Skeletal muscle satellite cell (primary cell): ENCODE measurements around the gene RSU1. TPM values are rescaled to one million over a fixed set of nuclear protein-coding genes. Genes with fewer than 3 reads are reported as not detected.

Source experiments
- H3K27me3 ChIP-seq: 2 replicates; pipeline ENCODE4 v1.7.0; 2013; ENCODE audit warnings: low read length; ENCODE audit not compliant: control insufficient read depth, insufficient read depth
- H3K36me3 ChIP-seq: 2 replicates; pipeline ENCODE4 v1.7.0; 2013; ENCODE audit warnings: mild to moderate bottlenecking, control low read depth, low read length; ENCODE audit not compliant: insufficient read depth
- H3K4me1 ChIP-seq: 2 replicates; pipeline ENCODE4 v1.7.0; 2013; ENCODE audit warnings: low read length; ENCODE audit not compliant: control insufficient read depth, insufficient read depth
- H3K4me2 ChIP-seq: 2 replicates; pipeline ENCODE4 v1.7.0; 2013; ENCODE audit warnings: mild to moderate bottlenecking, low read length
- H3K4me3 ChIP-seq: 2 replicates; pipeline ENCODE4 v1.7.0; 2013; ENCODE audit warnings: low read length
- H3K9ac ChIP-seq: 2 replicates; pipeline ENCODE4 v1.7.0; 2013; ENCODE audit warnings: mild to moderate bottlenecking, low read depth, low read length, moderate library complexity
- H3K9me3 ChIP-seq: replicated peaks from 2 replicates; pipeline ENCODE4 v1.7.0; 2013; ENCODE audit warnings: mild to moderate bottlenecking, control low read depth, low read length
- small RNA-seq: library from RNA; depleted of rRNA; stranded (forward); fragments of <200 nt; gene quantifications from one replicate; pipeline ENCODE3, GENCODE V24; 2012

RSU1 gene

GRCh38 chr10:16544591-16544990, 272.6 kb downstream of the RSU1 start:
- H3K9me3 ChIP-seq = no peaks in the 10 kb centered on the region
- H3K4me1 ChIP-seq = no peaks in the 10 kb centered on the region
- no peak overlapping the region for H3K4me3 ChIP-seq
- no peak overlapping the region for H3K4me2 ChIP-seq
- H3K27me3 ChIP-seq = peaks cover 4% of the 10 kb centered on the region
- no peak overlapping the region for H3K9ac ChIP-seq
- no peaks in the 10 kb centered on the region for H3K36me3 ChIP-seq

- Histone ChIP-seq H3K9ac (no peak overlapping the region), H3K4me1 (no peaks in the 10 kb centered on the region), H3K36me3 (no peaks in the 10 kb centered on the region), H3K27me3 (peaks cover 4% of the 10 kb centered on the region), H3K4me3 (no peak overlapping the region), H3K9me3 (no peaks in the 10 kb centered on the region), H3K4me2 (no peak overlapping the region)
These were observed 273.1 kb downstream of the RSU1 start for GRCh38 chr10:16544099-16544498.

Small RNA genes lying within 50 kb of the gene (small RNA-seq; reads per million reads assigned to genes)
- not detected for gene RF02271
